CD4-positive, alpha-beta T cell (primary cell): ENCODE data around the gene UBE2F. TPM values are rescaled to one million over a fixed set of nuclear protein-coding genes. Genes with fewer than 3 reads are reported as not detected.

ENCODE experiments used
- ATAC-seq: fragments of 200-7000 bp; cut with Tn5 transposase; one replicate; pipeline ENCODE4 v1.10.0; 2022; ENCODE audit warnings: mild to moderate bottlenecking; ENCODE audit not compliant: poor library complexity
- CTCF ChIA-PET: fragments of 350-600 bp; sonication (Branson Sonifier 250); formaldehyde crosslinking; loops from one replicate; lab custom pipeline; 2021; ENCODE audit warnings: antibody characterized with exemption, inconsistent platforms; lab: Charles Lee
- POLR2A ChIA-PET: fragments of 350-600 bp; sonication (Branson Sonifier 250); formaldehyde crosslinking; loops from one replicate; lab custom pipeline; 2021; ENCODE audit warnings: antibody characterized with exemption, inconsistent platforms; lab: Charles Lee
- DNase-seq, 14 experiments: peaks; one replicate each; pipeline ENCODE4 v3.0.0-alpha.2; 2013 to 2020; ENCODE audit warnings: mixed read lengths in 2 of 14
- H3K27ac ChIP-seq, 2 donors: one replicate each; pipeline versions ENCODE4 v1.5.1 to v1.7.0; 2013; ENCODE audit warnings: low read length in 2 of 2, low read depth in 1 of 2, mild to moderate bottlenecking in 1 of 2
- H3K27me3 ChIP-seq, 2 experiments: 1 replicate in 1 of 2; 2 replicates in 1 of 2; pipeline versions ENCODE4 v1.6.1 to v1.7.0; 2013; ENCODE audit warnings: low read length in 2 of 2, control low read depth in 1 of 2, mild to moderate bottlenecking in 1 of 2, moderate library complexity in 1 of 2; ENCODE audit not compliant: insufficient read depth in 2 of 2, control insufficient read depth in 1 of 2
- H3K36me3 ChIP-seq: one replicate; pipeline ENCODE4 v1.6.1; 2013; ENCODE audit warnings: low read length, control low read depth; ENCODE audit not compliant: insufficient read depth
- H3K4me1 ChIP-seq: one replicate; pipeline ENCODE4 v1.6.1; 2013; ENCODE audit warnings: low read length, control low read depth; ENCODE audit not compliant: insufficient read depth
- H3K4me3 ChIP-seq: one replicate; pipeline ENCODE4 v1.5.1; 2013; ENCODE audit warnings: mild to moderate bottlenecking, low read length, moderate library complexity
- H3K9me3 ChIP-seq, 2 experiments: 1 replicate in 1 of 2; 2 replicates in 1 of 2; pipeline versions ENCODE4 v1.6.1 to v1.7.0; 2013; ENCODE audit warnings: low read length in 2 of 2, mild to moderate bottlenecking in 2 of 2, control low read depth in 1 of 2, moderate library complexity in 1 of 2; ENCODE audit not compliant: control insufficient read depth in 1 of 2, insufficient read depth in 1 of 2
- H3K27ac Mint-ChIP-seq: one replicate; pipeline ENCODE4 v1.8.0; 2020; ENCODE audit warnings: mixed read lengths
- H3K27me3 Mint-ChIP-seq: one replicate; pipeline ENCODE4 v1.8.0; 2021; ENCODE audit warnings: mixed read lengths
- H3K36me3 Mint-ChIP-seq: one replicate; pipeline ENCODE4 v1.8.0; 2021; ENCODE audit warnings: low read depth, mixed read lengths
- H3K4me1 Mint-ChIP-seq: one replicate; pipeline ENCODE4 v1.8.0; 2021; ENCODE audit warnings: low read depth, mixed read lengths
- H3K4me3 Mint-ChIP-seq: one replicate; pipeline ENCODE4 v1.8.0; 2020; ENCODE audit warnings: mild to moderate bottlenecking, mixed read lengths
- H3K9me3 Mint-ChIP-seq: one replicate; pipeline ENCODE4 v1.8.0; 2020; ENCODE audit warnings: mixed read lengths
- CTCF ChIP-seq: fragments of 200-600 bp; IDR thresholded peaks from one replicate; pipeline ENCODE4 v1.8.0; 2022; ENCODE audit warnings: antibody characterized with exemption, mild to moderate bottlenecking
- intact Hi-C, 2 experiments: fragments of 100-400 bp; cut with DNase I in 1 of 2; cut with micrococcal nuclease in 1 of 2; formaldehyde crosslinking; loops; one replicate each; pipeline versions ENCODE4 v1.15.1 to v1.9.0; 2023 to 2025; cut with DNase I, micrococcal nuclease
- total RNA-seq, 174 experiments: library from RNA in 2 of 174; stranded (reverse) in 2 of 174; gene quantifications; one replicate each; pipeline ENCODE4 v1.2.3 and lab custom pipeline; 2021 to 2026

Gene UBE2F
- total RNA-seq, 2 experiments from 2014 or later = 23.2 to 27.4 TPM

DNA sequence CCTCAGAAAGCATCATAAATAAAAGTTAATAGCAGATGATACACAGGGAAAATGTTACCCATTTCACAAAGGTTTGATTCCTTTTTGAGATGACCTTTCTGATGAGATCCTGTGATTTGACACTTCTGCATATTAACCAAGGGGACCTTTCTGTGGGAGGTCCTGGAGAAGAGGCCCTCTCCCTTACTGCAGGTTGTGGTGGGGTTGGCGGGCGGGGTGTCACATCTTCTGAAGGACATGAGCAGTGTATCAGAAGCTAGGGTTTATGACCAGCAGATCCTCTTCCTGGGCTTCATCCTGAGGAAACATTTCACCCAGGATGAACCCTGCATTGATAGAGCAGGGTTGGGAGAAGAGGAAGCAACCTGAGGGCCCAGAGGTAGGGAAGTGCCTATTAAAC is 56.8 kb downstream of the UBE2F start:
- peaks cover 65% of the 10 kb centered on the region for H3K36me3 Mint-ChIP-seq
- H3K9me3 ChIP-seq = no peaks in the 10 kb centered on the region
- intact Hi-C loops = no loop called here
- no peaks in the 10 kb centered on the region for H3K27me3 ChIP-seq
- POLR2A ChIA-PET = no interaction called here
- H3K4me3 ChIP-seq = no peak overlapping the region
- H3K27me3 Mint-ChIP-seq = no peaks in the 10 kb centered on the region
- H3K27ac ChIP-seq = no peak overlapping the region
- CTCF ChIA-PET = no interaction called here
- H3K4me3 Mint-ChIP-seq = no peak overlapping the region
- H3K27ac Mint-ChIP-seq = no peak overlapping the region
- H3K9me3 Mint-ChIP-seq = no peaks in the 10 kb centered on the region
- no peak for TF ChIP-seq CTCF
- H3K4me1 ChIP-seq = no peaks in the 10 kb centered on the region
- H3K4me1 Mint-ChIP-seq = no peaks in the 10 kb centered on the region
- ATAC-seq (no peak), DNase-seq (no peak)
- peaks cover 54% of the 10 kb centered on the region for H3K36me3 ChIP-seq

DNA sequence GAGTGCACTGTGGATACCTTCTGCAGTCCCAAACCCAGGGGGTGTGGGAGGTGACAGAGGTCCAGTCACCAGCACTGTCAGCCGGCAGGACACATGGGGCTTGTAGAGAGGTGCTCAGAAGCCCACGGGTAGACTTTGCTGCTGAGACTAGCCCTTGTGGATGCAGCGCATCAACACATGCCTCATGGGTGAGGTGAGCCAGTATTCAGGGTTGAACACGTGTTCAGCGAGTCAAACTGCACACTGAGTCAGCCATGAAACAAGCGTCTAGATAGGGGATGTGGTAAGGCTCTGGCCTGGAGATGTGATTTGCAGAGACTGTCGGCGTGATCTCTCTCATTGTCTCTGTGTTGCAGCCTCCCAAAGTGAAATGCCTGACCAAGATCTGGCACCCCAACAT is 58.2 kb downstream of the UBE2F start:
- DNase-seq = no peak

DNA sequence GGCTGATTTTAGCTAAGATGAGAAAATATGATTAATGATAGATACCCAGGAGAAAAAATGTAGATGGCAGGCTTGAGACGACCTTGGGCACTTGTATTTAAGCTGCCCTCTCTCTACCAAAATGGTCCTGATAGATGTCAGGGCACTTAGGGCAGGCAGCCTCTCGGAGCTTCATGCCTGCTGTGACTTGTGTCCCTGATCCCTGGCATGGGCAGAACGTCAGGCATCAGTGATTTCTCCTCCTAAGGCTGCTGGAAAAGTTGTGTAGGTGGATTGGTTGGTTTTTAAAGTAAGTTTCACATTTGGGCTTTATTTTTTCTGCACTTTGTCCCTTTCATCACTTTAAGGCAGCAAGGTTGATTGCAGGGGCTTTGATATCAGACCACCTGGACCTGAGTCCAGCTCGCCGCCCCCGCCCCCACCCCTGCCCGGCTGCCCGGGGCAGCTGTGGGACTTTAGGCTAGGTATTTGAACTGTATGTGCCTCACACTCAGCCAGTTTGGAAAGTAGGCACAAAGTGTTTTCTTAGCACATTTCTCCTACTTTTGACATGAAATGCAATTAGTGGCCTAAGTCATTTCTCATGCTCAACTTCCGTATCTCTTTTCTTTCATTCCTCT is 59.0 kb downstream of the UBE2F start:
- H3K27ac Mint-ChIP-seq = no peak overlapping the region
- no peak overlapping the region for H3K4me3 Mint-ChIP-seq
- Histone ChIP-seq H3K27ac (no peak overlapping the region), H3K4me1 (no peaks in the 10 kb centered on the region), H3K36me3 (peaks cover 51% of the 10 kb centered on the region), H3K9me3 (no peaks in the 10 kb centered on the region), H3K27me3 (no peaks in the 10 kb centered on the region), H3K4me3 (no peak overlapping the region)
- intact Hi-C loops = no loop called here
- no peaks in the 10 kb centered on the region for H3K4me1 Mint-ChIP-seq
- no peaks in the 10 kb centered on the region for H3K27me3 Mint-ChIP-seq
- H3K36me3 Mint-ChIP-seq = peaks cover 62% of the 10 kb centered on the region
- DNase-seq (no peak), ATAC-seq (no peak)
- TF ChIP-seq CTCF = no peak
- ChIA-PET CTCF (no interaction called here), POLR2A (no interaction called here)
- H3K9me3 Mint-ChIP-seq = no peaks in the 10 kb centered on the region

More for the DNA sequence above, 58.2 kb downstream of the UBE2F start:
- H3K9me3 ChIP-seq = no peaks in the 10 kb centered on the region
- no peak overlapping the region for H3K27ac ChIP-seq
- no peaks in the 10 kb centered on the region for H3K4me1 ChIP-seq
- H3K27me3 Mint-ChIP-seq = no peaks in the 10 kb centered on the region
- ChIA-PET CTCF (no interaction called here), POLR2A (no interaction called here)
- peaks cover 50% of the 10 kb centered on the region for H3K36me3 ChIP-seq
- H3K4me3 Mint-ChIP-seq = no peak overlapping the region
- ATAC-seq = no peak
- H3K9me3 Mint-ChIP-seq = no peaks in the 10 kb centered on the region
- H3K27me3 ChIP-seq = no peaks in the 10 kb centered on the region
- H3K27ac Mint-ChIP-seq = no peak overlapping the region
- H3K4me3 ChIP-seq = no peak overlapping the region
- intact Hi-C loops = no loop called here
- H3K36me3 Mint-ChIP-seq = peaks cover 60% of the 10 kb centered on the region
- TF ChIP-seq CTCF = no peak
- no peaks in the 10 kb centered on the region for H3K4me1 Mint-ChIP-seq
